GM23248 (cell line): ENCODE measurements around the gene MLYCD. TPM values are rescaled to one million over a fixed set of nuclear protein-coding genes. Genes with fewer than 3 reads are reported as not detected.

Experiments
- DNase-seq: peaks from one replicate; pipeline ENCODE4 v3.0.0-alpha.2; 2015
- H2AFZ ChIP-seq: fragments of 200-600 bp; sonication (generic); 2 replicates; pipeline ENCODE4 v1.6.1; 2016; ENCODE audit warnings: antibody characterized with exemption
- H3F3A ChIP-seq: fragments of 200-600 bp; sonication (generic); 2 replicates; pipeline ENCODE4 v1.6.1; 2016; ENCODE audit warnings: mild to moderate bottlenecking, antibody characterized with exemption, mixed run types; ENCODE audit not compliant: insufficient read depth
- H3K27ac ChIP-seq: fragments of 200-600 bp; sonication (generic); 2 replicates; pipeline ENCODE4 v1.5.1; 2016; ENCODE audit warnings: mild to moderate bottlenecking
- H3K27me3 ChIP-seq: fragments of 200-600 bp; sonication (generic); replicated peaks from 2 replicates; pipeline ENCODE4 v1.6.1; 2016; ENCODE audit warnings: mild to moderate bottlenecking; ENCODE audit not compliant: insufficient read depth
- H3K36me3 ChIP-seq: fragments of 200-600 bp; sonication (generic); 2 replicates; pipeline ENCODE4 v1.6.1; 2016; ENCODE audit warnings: low read depth, mild to moderate bottlenecking
- H3K4me1 ChIP-seq: fragments of 200-600 bp; sonication (generic); 2 replicates; pipeline ENCODE4 v1.6.1; 2016; ENCODE audit warnings: mild to moderate bottlenecking; ENCODE audit not compliant: insufficient read depth
- H3K4me2 ChIP-seq: fragments of 200-600 bp; sonication (generic); one replicate; pipeline ENCODE4 v1.6.1; 2016; ENCODE audit warnings: mild to moderate bottlenecking; ENCODE audit not compliant: unreplicated experiment
- H3K4me3 ChIP-seq: fragments of 200-600 bp; sonication (generic); 2 replicates; pipeline ENCODE4 v1.5.1; 2016; ENCODE audit warnings: mild to moderate bottlenecking
- H3K79me2 ChIP-seq: fragments of 200-600 bp; sonication (generic); 2 replicates; pipeline ENCODE4 v1.6.1; 2016; ENCODE audit warnings: mild to moderate bottlenecking; ENCODE audit not compliant: insufficient read depth
- H3K9ac ChIP-seq: fragments of 200-600 bp; sonication (generic); 2 replicates; pipeline ENCODE4 v1.6.1; 2016; ENCODE audit warnings: mild to moderate bottlenecking
- H3K9me2 ChIP-seq: fragments of 200-600 bp; sonication (generic); 2 replicates; pipeline ENCODE4 v1.6.1; 2016; ENCODE audit warnings: mixed run types, mild to moderate bottlenecking, moderate library complexity; ENCODE audit not compliant: insufficient read depth
- H3K9me3 ChIP-seq: fragments of 200-600 bp; sonication (generic); one replicate; pipeline ENCODE4 v1.6.1; 2017; ENCODE audit warnings: low read depth
- H4K20me1 ChIP-seq: fragments of 200-600 bp; sonication (generic); 2 replicates; pipeline ENCODE4 v1.6.0; 2016; ENCODE audit not compliant: insufficient read depth
- EZH2 ChIP-seq: fragments of 200-600 bp; sonication (generic); IDR thresholded peaks from 2 replicates; pipeline ENCODE4 v1.6.1; 2018; ENCODE audit warnings: antibody characterized with exemption, mild to moderate bottlenecking; ENCODE audit not compliant: insufficient read depth, poor library complexity, severe bottlenecking
- EZH2phosphoT487 ChIP-seq: fragments of 200-600 bp; sonication (generic); IDR thresholded peaks from 2 replicates; pipeline ENCODE4 v1.6.1; 2018; ENCODE audit warnings: antibody characterized with exemption, moderate library complexity, mild to moderate bottlenecking, low read depth; ENCODE audit not compliant: insufficient read depth
- WGBS, 2 experiments: methylation state at CpG; one replicate each; pipeline ENCODE4 v1.1.6; 2015 to 2017; ENCODE audit warnings: low lambda C conversion rate in 2 of 2, low coverage in 1 of 2; ENCODE audit errors: missing lambda C conversion rate in 2 of 2; 5-methylcytosine and 5-hydroxymethylcytosine counted together
- in situ Hi-C: fragments of 300-500 bp; cut with MboI; formaldehyde crosslinking; loops from 2 replicates; pipeline ENCODE4 v1.15.0; 2020
- polyA plus RNA-seq: library from polyadenylated mRNA; unstranded; fragments of >200 nt; fragmentation: Nextera tagmentation; extraction: Ambion mirVana; gene quantifications from 2 replicates; pipeline ENCODE4 v1.2.1, GENCODE V29; 2016
- total RNA-seq: library from RNA; depleted of rRNA; stranded (reverse); fragments of >200 nt; shearing (Covaris generic); gene quantifications from 2 replicates; pipeline ENCODE4 v1.2.3, GENCODE V29; 2014

Gene MLYCD
- total and polyA plus RNA-seq, 2 experiments from 2014 or later = 1.4 to 2.2 TPM

GRCh38 chr16:83928341-83929055 is 29.6 kb downstream of the MLYCD start:
- in situ Hi-C loops = no loop called here
- no peak for TF ChIP-seq EZH2
- TF ChIP-seq EZH2phosphoT487 = no peak

GRCh38 chr16:83929811-83930555 is 31.1 kb downstream of the MLYCD start:
- TF ChIP-seq EZH2phosphoT487 (no peak), EZH2 (no peak)
- DNase-seq = no peak
- Histone ChIP-seq H3K9ac (no peak overlapping the region), H3K27me3 (no peaks in the 10 kb centered on the region), H3K4me2 (no peak overlapping the region), H2AFZ (no peak overlapping the region), H4K20me1 (no peaks in the 10 kb centered on the region), H3K9me3 (no peaks in the 10 kb centered on the region), H3K4me3 (no peak overlapping the region), H3K9me2 (no peaks in the 10 kb centered on the region), H3F3A (peaks cover 23% of the 10 kb centered on the region; the same call in 1 of the 2 replicates), H3K79me2 (no peaks in the 10 kb centered on the region), H3K27ac (no peak overlapping the region), H3K4me1 (peaks cover 25% of the 10 kb centered on the region), H3K36me3 (no peaks in the 10 kb centered on the region)
- WGBS, 2 experiments = 79 to 81% methylated on average over 17 of the region's 17 CpGs
- in situ Hi-C loops = no loop called here

More at GRCh38 chr16:83928341-83929055, 29.6 kb downstream of the MLYCD start:
- Histone ChIP-seq H3K9me2 (no peaks in the 10 kb centered on the region), H3K27me3 (no peaks in the 10 kb centered on the region), H3K9ac (no peak overlapping the region), H2AFZ (no peak overlapping the region), H3K4me1 (peaks cover 19% of the 10 kb centered on the region), H3K27ac (peak overlapping the region; percentile 25; the same call in 1 of the 2 replicates), H3K9me3 (no peaks in the 10 kb centered on the region), H3K4me2 (no peak overlapping the region), H4K20me1 (no peaks in the 10 kb centered on the region), H3K36me3 (no peaks in the 10 kb centered on the region), H3F3A (peaks cover 23% of the 10 kb centered on the region; the same call in 1 of the 2 replicates), H3K4me3 (no peak overlapping the region), H3K79me2 (no peaks in the 10 kb centered on the region)
- DNase-seq = peak; percentile 86
- 72 to 78% methylated on average over 15 to 16 of the region's 16 CpGs for WGBS, 2 experiments

GRCh38 chr16:83930730-83931500 is 32.0 kb downstream of the MLYCD start:
- no peaks in the 10 kb centered on the region for H3K79me2 ChIP-seq
- WGBS, 2 experiments = 71 to 80% methylated on average over 18 to 22 of the region's 22 CpGs
- in situ Hi-C loops = no loop called here

GRCh38 chr16:83931556-83931955 is 32.6 kb downstream of the MLYCD start:
- Histone ChIP-seq H3K36me3 (no peaks in the 10 kb centered on the region), H3K27ac (no peak overlapping the region), H3K79me2 (no peaks in the 10 kb centered on the region), H3K9me2 (no peaks in the 10 kb centered on the region), H3K27me3 (no peaks in the 10 kb centered on the region), H4K20me1 (no peaks in the 10 kb centered on the region), H3K4me3 (no peak overlapping the region), H3K9ac (no peak overlapping the region), H3K4me2 (no peak overlapping the region), H3K9me3 (no peaks in the 10 kb centered on the region), H3F3A (peaks cover 23% of the 10 kb centered on the region; the same call in 1 of the 2 replicates), H3K4me1 (peaks cover 25% of the 10 kb centered on the region), H2AFZ (no peak overlapping the region)
- 85 to 87% methylated on average over 14 to 17 of the region's 17 CpGs for WGBS, 2 experiments
- TF ChIP-seq EZH2phosphoT487 = no peak
- no peak for TF ChIP-seq EZH2
- DNase-seq = no peak
- in situ Hi-C loops = no loop called here

More at GRCh38 chr16:83930730-83931500, 32.0 kb downstream of the MLYCD start:
- no peaks in the 10 kb centered on the region for H3K27me3 ChIP-seq
- H3K9ac ChIP-seq = no peak overlapping the region
- peaks cover 23% of the 10 kb centered on the region; the same call in 1 of the 2 replicates for H3F3A ChIP-seq
- no peak overlapping the region for H3K27ac ChIP-seq
- H3K9me3 ChIP-seq = no peaks in the 10 kb centered on the region
- no peak overlapping the region for H3K4me2 ChIP-seq
- DNase-seq = no peak
- no peak overlapping the region for H3K4me3 ChIP-seq
- H3K4me1 ChIP-seq = peaks cover 25% of the 10 kb centered on the region
- H2AFZ ChIP-seq = no peak overlapping the region
- no peaks in the 10 kb centered on the region for H3K36me3 ChIP-seq
- no peaks in the 10 kb centered on the region for H4K20me1 ChIP-seq
- TF ChIP-seq EZH2phosphoT487 (no peak), EZH2 (no peak)
- H3K9me2 ChIP-seq = no peaks in the 10 kb centered on the region
